Measurements from ENCODE around the gene ADGRA3. TPM values are rescaled to one million over a fixed set of nuclear protein-coding genes. Genes with fewer than 3 reads are reported as not detected.

The ADGRA3 gene
- total and polyA plus RNA-seq, 11 donors, result 9.6 to 43.9 (median 21.5) TPM

DNA sequence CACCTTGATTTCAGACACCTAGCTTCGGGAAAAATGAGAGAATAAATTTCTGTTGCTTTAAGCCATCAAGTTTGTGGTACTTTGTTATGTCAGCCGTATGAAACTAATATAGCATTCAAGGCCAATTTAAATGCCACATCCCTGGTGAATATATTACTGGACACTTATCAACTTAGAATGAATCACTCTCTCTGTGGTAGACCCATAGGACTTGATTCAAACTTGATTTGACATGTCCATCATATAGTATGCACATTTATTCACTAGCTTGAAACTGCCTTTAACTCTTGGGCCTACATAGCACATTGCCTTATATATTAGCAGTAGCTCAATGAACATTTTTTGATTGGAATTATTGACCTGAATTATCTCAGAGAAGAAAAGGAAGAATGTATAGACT is 172.3 kb downstream of the ADGRA3 start:
- no peak overlapping the region for H3K4me3 ChIP-seq
- H3K36me3 ChIP-seq, result no peaks in the 10 kb centered on the region
- no peak overlapping the region for H3K27ac ChIP-seq
- H3K27me3 ChIP-seq, result no peaks in the 10 kb centered on the region
- ATAC-seq (no peak), DNase-seq (no peak)
- TF ChIP-seq, protein P1, sequence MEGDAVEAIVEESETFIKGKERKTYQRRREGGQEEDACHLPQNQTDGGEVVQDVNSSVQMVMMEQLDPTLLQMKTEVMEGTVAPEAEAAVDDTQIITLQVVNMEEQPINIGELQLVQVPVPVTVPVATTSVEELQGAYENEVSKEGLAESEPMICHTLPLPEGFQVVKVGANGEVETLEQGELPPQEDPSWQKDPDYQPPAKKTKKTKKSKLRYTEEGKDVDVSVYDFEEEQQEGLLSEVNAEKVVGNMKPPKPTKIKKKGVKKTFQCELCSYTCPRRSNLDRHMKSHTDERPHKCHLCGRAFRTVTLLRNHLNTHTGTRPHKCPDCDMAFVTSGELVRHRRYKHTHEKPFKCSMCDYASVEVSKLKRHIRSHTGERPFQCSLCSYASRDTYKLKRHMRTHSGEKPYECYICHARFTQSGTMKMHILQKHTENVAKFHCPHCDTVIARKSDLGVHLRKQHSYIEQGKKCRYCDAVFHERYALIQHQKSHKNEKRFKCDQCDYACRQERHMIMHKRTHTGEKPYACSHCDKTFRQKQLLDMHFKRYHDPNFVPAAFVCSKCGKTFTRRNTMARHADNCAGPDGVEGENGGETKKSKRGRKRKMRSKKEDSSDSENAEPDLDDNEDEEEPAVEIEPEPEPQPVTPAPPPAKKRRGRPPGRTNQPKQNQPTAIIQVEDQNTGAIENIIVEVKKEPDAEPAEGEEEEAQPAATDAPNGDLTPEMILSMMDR (IDR thresholded peaks at IDR 0.05), result no peak
- TF ChIP-seq POLR2A (IDR thresholded peaks at IDR 0.05), result no peak
- peaks cover 0 to 6% (median 0%) of the 10 kb centered on the region in 12 donors for H3K9me3 ChIP-seq
- WGBS, 4 donors, result 86 to 93% (median 88%) methylated on average over 2 of the region's 2 CpGs
- H3K4me1 ChIP-seq, result peaks cover 0 to 4% (median 0%) of the 10 kb centered on the region in 12 donors
- intact Hi-C loops (cut with DNase I), result no loop called here

- intact Hi-C loops (cut with DNase I), result no loop called here
- H3K9me3 ChIP-seq, result peaks cover 0 to 6% (median 0%) of the 10 kb centered on the region in 12 donors
- TF ChIP-seq, protein P1 (IDR thresholded peaks at IDR 0.05), result no peak
- TF ChIP-seq POLR2A (IDR thresholded peaks at IDR 0.05), result no peak
- no peaks in the 10 kb centered on the region for H3K27me3 ChIP-seq
- no peak overlapping the region for H3K4me3 ChIP-seq
- H3K4me1 ChIP-seq, result peaks cover 0 to 4% (median 0%) of the 10 kb centered on the region in 12 donors
- H3K27ac ChIP-seq, result no peak overlapping the region
- ATAC-seq (no peak), DNase-seq (no peak)
- H3K36me3 ChIP-seq, result no peaks in the 10 kb centered on the region
- WGBS, 4 donors, result 34 to 42% (median 36%) methylated on average over 5 of the region's 5 CpGs
Observed at GRCh38 chr4:22339491-22339890, 176.4 kb downstream of the ADGRA3 start.

DNA sequence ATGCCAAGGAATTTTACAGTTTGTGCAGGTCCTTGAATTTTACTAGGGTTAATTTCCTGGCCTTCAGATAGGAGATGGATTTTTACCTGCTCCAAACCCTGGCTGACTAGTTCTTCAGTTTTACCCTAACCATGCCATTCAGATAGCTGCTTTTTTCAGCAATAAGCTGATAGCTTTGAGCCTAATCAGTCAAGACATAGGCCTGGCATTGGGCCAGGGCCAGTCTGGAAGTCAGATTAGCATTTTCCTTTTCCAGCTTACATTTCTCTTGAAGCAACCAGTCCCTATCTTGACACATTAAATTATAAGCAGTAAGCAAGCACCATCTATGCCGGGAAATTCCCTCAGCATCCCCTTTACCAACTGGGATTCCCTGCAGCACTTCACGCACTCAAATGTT is 177.1 kb downstream of the ADGRA3 start:
- intact Hi-C loops (cut with DNase I), result no loop called here
- DNase-seq, result peak in 1 of 5 donors; percentile 30
- WGBS, 4 donors, result 50 to 60% (median 56%) methylated on average over 2 of the region's 2 CpGs

More for the DNA sequence above, 177.1 kb downstream of the ADGRA3 start:
- Histone ChIP-seq H3K27ac (no peak overlapping the region), H3K4me1 (peaks cover 0 to 4% (median 0%) of the 10 kb centered on the region in 12 donors), H3K9me3 (peaks cover 0 to 6% (median 0%) of the 10 kb centered on the region in 12 donors), H3K36me3 (no peaks in the 10 kb centered on the region), H3K4me3 (no peak overlapping the region), H3K27me3 (no peaks in the 10 kb centered on the region)
- TF ChIP-seq, protein P1 (IDR thresholded peaks at IDR 0.05), result no peak
- TF ChIP-seq POLR2A (IDR thresholded peaks at IDR 0.05), result no peak
- ATAC-seq, result no peak

Other genes with a start within 250 kb of the ADGRA3 start
- gene GBA3, start 176.9 kb upstream of the ADGRA3 start, total RNA-seq, result under 1 TPM in 1 of 9 donors, not detected in 8; 0.16 TPM
- gene GBA3, start 176.9 kb upstream of the ADGRA3 start, polyA plus RNA-seq, result not detected

Data from heart left ventricle (tissue), 16 donors.